DND-41 (cell line): ENCODE measurements around the gene PERCC1.
A peak's percentile ranks its signal among the peaks of the same experiment; 100 is the strongest.
"Not testable (repeated sequence)": the region's sequence is repeated elsewhere in the genome, so short reads cannot be mapped to it uniquely, and the experiment has no call there.

Source experiments
- ATAC-seq: fragments of 200-7000 bp; cut with Tn5 transposase; 3 replicates; pipeline ENCODE4 v1.9.1; 2021; ENCODE audit warnings: low read depth; ENCODE audit not compliant: insufficient read depth
- DNase-seq: peaks from one replicate; pipeline ENCODE4 v3.0.0-alpha.2; 2020
- H2AFZ ChIP-seq: 2 replicates; pipeline ENCODE4 v1.6.0; 2012; ENCODE audit warnings: low read depth, low read length
- H3K27ac ChIP-seq: 2 replicates; pipeline ENCODE4 v1.5.1; 2012; ENCODE audit warnings: low read length, inconsistent platforms
- H3K27me3 ChIP-seq: fragments of 200-600 bp; sonication (generic); 2 replicates; pipeline ENCODE4 v1.6.0; 2012; ENCODE audit warnings: low read length, mild to moderate bottlenecking, inconsistent platforms; ENCODE audit not compliant: insufficient read depth, poor library complexity
- H3K36me3 ChIP-seq: 2 replicates; pipeline ENCODE4 v1.5.1; 2012; ENCODE audit warnings: low read length, inconsistent platforms; ENCODE audit not compliant: insufficient read depth
- H3K4me1 ChIP-seq: 2 replicates; pipeline ENCODE4 v1.5.1; 2012; ENCODE audit warnings: mild to moderate bottlenecking, low read length; ENCODE audit not compliant: insufficient read depth
- H3K4me2 ChIP-seq: 2 replicates; pipeline ENCODE4 v1.6.0; 2012; ENCODE audit warnings: mild to moderate bottlenecking, moderate library complexity, low read length, inconsistent platforms; ENCODE audit not compliant: insufficient read depth
- H3K4me3 ChIP-seq, 2 experiments: fragments of 200-600 bp in 1 of 2; shearing (Covaris generic) in 1 of 2; 2 replicates each; pipeline ENCODE4 v1.5.1; 2012 to 2016; ENCODE audit warnings: inconsistent platforms in 2 of 2, low read length in 2 of 2, mild to moderate bottlenecking in 2 of 2, low read depth in 1 of 2, moderate library complexity in 1 of 2
- H3K79me2 ChIP-seq: 2 replicates; pipeline ENCODE4 v1.6.0; 2012; ENCODE audit warnings: low read length, inconsistent platforms; ENCODE audit not compliant: insufficient read depth
- H3K9ac ChIP-seq: 2 replicates; pipeline ENCODE4 v1.6.0; 2012; ENCODE audit warnings: low read depth, mild to moderate bottlenecking, inconsistent platforms, low read length, moderate library complexity
- H3K9me3 ChIP-seq: 2 replicates; pipeline ENCODE4 v1.5.1; 2012; ENCODE audit warnings: low read length, moderate library complexity, mild to moderate bottlenecking, inconsistent platforms; ENCODE audit not compliant: insufficient read depth, severe bottlenecking
- H4K20me1 ChIP-seq: 2 replicates; pipeline ENCODE4 v1.6.0; 2012; ENCODE audit warnings: low read length; ENCODE audit not compliant: insufficient read depth
- EZH2 ChIP-seq: IDR thresholded peaks from 3 replicates; pipeline ENCODE4 v1.6.1; 2012; ENCODE audit warnings: borderline replicate concordance, low read depth, mild to moderate bottlenecking, moderate library complexity, low read length, inconsistent platforms; ENCODE audit not compliant: severe bottlenecking
- TF ChIP-seq, protein P1 (sequence below): IDR thresholded peaks from 2 replicates; pipeline ENCODE4 v1.5.1; 2012; ENCODE audit warnings: borderline replicate concordance, low read length, moderate library complexity, mild to moderate bottlenecking; ENCODE audit not compliant: poor library complexity, severe bottlenecking; ENCODE audit errors: extremely low read depth

The PERCC1 gene

DNA sequence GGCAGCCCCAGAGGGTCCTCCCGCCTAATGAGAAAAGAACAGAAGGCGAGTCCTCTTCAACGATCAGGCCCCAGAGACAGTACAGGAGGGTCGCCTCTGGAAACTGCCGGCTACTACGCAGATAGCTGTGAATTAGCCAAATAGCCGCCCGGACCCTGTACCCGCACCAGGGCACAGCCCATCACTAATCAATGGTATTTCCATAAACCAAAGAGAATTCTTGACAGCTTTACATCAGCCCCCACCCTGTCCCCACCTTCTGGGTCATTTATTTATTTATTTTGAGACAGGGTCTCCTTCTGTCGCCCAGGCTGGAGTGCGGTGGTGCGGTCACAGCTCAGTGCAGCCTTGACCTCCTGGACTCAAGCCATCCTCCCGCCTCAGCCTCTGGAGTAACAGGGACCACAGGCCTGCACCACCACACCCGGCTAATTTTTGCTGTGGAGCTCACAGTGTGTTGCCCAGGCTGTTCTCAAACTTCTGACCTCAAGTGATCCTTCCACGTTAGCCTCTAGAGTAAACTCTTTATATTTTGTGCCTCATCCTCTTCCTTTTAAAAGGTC lies 44.8 kb downstream of the PERCC1 start:
- Histone ChIP-seq H3K4me3 (peak overlapping the region; percentile 94 to 97), H3K9me3 (no peaks in the 10 kb centered on the region), H3K4me2 (peak overlapping the region; percentile 81), H3K79me2 (peaks cover 52% of the 10 kb centered on the region), H3K27me3 (no peaks in the 10 kb centered on the region), H3K27ac (peak overlapping the region; percentile 96), H4K20me1 (peaks cover 13% of the 10 kb centered on the region; the same call in 1 of the 2 replicates), H3K36me3 (peaks cover 6% of the 10 kb centered on the region; the same call in 1 of the 2 replicates), H3K9ac (peak overlapping the region; percentile 100), H3K4me1 (peaks cover 36% of the 10 kb centered on the region), H2AFZ (peak overlapping the region; percentile 84)
- DNase-seq: no peak
- TF ChIP-seq, protein P1, sequence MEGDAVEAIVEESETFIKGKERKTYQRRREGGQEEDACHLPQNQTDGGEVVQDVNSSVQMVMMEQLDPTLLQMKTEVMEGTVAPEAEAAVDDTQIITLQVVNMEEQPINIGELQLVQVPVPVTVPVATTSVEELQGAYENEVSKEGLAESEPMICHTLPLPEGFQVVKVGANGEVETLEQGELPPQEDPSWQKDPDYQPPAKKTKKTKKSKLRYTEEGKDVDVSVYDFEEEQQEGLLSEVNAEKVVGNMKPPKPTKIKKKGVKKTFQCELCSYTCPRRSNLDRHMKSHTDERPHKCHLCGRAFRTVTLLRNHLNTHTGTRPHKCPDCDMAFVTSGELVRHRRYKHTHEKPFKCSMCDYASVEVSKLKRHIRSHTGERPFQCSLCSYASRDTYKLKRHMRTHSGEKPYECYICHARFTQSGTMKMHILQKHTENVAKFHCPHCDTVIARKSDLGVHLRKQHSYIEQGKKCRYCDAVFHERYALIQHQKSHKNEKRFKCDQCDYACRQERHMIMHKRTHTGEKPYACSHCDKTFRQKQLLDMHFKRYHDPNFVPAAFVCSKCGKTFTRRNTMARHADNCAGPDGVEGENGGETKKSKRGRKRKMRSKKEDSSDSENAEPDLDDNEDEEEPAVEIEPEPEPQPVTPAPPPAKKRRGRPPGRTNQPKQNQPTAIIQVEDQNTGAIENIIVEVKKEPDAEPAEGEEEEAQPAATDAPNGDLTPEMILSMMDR: no peak
- TF ChIP-seq EZH2: no peak
- ATAC-seq: no peak

DNA sequence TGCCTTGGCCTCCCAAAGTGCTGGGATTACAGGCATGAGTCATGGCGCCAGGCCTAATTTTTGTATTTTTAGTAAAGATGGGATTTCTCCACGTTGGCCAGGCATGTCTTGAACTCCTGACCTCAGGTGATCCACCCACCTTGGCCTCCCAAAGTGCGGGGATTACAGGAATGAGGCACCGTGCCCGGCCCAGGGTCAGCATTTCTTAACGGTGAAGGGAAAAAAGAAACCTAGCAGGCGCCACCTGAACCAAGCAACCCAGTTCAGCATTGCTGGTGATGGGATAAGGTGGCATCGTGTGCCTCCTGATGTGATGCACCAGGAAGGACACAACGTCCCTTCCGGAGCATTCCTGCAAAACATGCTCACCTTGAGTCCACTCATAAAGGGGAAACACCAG lies 46.2 kb downstream of the PERCC1 start:
- ATAC-seq (no peak), DNase-seq (no peak)
- Histone ChIP-seq H3K4me2 (no peak overlapping the region), H2AFZ (no peak overlapping the region), H3K36me3 (no peaks in the 10 kb centered on the region; the same call in 1 of the 2 replicates), H3K9ac (no peak overlapping the region), H4K20me1 (no peaks in the 10 kb centered on the region), H3K4me1 (peaks cover 25% of the 10 kb centered on the region), H3K9me3 (no peaks in the 10 kb centered on the region), H3K27ac (no peak overlapping the region), H3K79me2 (peaks cover 38% of the 10 kb centered on the region), H3K27me3 (no peaks in the 10 kb centered on the region), H3K4me3 (no peak overlapping the region)
- TF ChIP-seq EZH2: no peak
- TF ChIP-seq, protein P1: no peak

DNA sequence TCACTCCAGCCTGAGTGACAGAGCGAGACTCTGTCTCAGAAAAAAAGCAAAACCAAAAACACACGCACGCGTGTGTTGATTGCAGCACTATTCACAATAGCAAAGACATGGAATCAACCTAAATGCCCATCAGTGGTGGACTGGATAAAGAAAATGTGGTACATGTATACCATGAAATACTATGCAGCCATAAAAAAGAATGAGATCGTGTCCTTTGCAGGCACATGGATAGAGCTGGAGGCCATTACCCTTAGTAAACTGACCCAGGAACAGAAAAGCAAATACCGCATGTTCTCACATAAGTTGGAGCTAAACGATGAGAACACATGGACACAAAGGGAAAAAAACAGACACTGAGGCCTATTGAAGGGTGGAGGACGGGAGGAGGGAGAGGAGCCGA lies 48.1 kb downstream of the PERCC1 start:
- not testable (repeated sequence) for H3K36me3 ChIP-seq, H3K9me3 ChIP-seq, H3K27me3 ChIP-seq, H4K20me1 ChIP-seq, H3K4me2 ChIP-seq, H3K4me3 ChIP-seq, DNase-seq, H3K27ac ChIP-seq, H3K9ac ChIP-seq, H2AFZ ChIP-seq, ATAC-seq
- peaks cover 13% of the 10 kb centered on the region for H3K4me1 ChIP-seq
- peaks cover 20% of the 10 kb centered on the region for H3K79me2 ChIP-seq

DNA sequence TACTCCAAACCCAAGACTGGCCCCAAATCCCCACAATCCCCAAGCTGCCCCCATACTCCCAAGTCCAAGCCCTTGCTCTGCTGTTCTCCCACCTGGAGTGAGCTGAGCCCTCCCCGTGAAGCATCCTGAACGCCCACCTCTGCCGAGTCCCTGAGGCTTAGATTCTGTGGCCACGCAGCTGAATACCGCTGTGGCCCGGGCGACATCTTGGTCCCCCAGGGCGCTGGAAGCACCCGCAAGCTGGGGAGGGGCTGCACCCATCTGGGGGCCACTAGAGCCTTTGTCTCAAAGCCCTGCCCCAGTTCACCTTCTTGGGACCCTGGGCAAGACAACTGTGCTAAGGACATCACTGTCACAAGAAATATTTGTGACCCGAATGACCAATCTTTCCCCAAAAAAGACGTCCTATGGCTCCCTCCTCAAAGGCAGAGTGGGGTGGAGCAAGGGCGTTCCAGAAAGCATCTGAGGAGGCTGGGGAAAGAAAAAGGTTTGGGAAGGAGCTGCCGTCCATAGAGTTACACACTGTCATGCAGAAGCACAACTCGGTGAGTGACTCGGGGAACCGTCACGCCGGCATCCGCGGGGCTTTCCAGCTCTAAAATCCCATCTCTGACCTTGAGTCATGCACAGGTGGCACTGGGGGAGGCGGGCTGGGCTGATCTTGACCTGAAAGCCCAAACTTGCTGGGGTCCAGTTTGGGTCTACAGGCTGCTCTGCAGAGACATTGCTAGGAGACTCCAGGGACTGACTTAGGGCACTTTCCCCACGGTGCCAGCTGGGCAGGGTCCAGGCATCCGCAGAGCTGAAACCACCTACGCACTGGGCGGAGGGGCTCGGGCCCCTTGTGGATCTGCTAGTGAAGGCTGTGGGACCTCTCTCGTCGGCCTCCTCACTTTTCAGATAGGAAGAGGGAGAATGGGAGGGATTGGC lies 51.3 kb downstream of the PERCC1 start:
- Histone ChIP-seq H3K36me3 (no peaks in the 10 kb centered on the region), H3K4me2 (no peak overlapping the region), H3K9me3 (no peaks in the 10 kb centered on the region), H3K4me1 (no peaks in the 10 kb centered on the region), H3K9ac (no peak overlapping the region), H3K27ac (no peak overlapping the region), H3K4me3 (no peak overlapping the region), H4K20me1 (no peaks in the 10 kb centered on the region), H3K79me2 (no peaks in the 10 kb centered on the region), H2AFZ (no peak overlapping the region), H3K27me3 (no peaks in the 10 kb centered on the region)
- DNase-seq: no peak
- no peak for TF ChIP-seq EZH2
- TF ChIP-seq, protein P1: no peak
- ATAC-seq: no peak
